GM21423 (cell line): ENCODE data around the gene SIKE1.
"Not testable (repeated sequence)": the region's sequence is repeated elsewhere in the genome, so short reads cannot be mapped to it uniquely, and the experiment has no call there.

Source experiments
- ATAC-seq: cut with Tn5 transposase; IDR thresholded peaks from one replicate; pipeline ENCODE4 v1.9.1; 2021; ENCODE audit warnings: mild to moderate bottlenecking, moderate library complexity; ENCODE audit not compliant: unreplicated experiment

SIKE1 gene

DNA sequence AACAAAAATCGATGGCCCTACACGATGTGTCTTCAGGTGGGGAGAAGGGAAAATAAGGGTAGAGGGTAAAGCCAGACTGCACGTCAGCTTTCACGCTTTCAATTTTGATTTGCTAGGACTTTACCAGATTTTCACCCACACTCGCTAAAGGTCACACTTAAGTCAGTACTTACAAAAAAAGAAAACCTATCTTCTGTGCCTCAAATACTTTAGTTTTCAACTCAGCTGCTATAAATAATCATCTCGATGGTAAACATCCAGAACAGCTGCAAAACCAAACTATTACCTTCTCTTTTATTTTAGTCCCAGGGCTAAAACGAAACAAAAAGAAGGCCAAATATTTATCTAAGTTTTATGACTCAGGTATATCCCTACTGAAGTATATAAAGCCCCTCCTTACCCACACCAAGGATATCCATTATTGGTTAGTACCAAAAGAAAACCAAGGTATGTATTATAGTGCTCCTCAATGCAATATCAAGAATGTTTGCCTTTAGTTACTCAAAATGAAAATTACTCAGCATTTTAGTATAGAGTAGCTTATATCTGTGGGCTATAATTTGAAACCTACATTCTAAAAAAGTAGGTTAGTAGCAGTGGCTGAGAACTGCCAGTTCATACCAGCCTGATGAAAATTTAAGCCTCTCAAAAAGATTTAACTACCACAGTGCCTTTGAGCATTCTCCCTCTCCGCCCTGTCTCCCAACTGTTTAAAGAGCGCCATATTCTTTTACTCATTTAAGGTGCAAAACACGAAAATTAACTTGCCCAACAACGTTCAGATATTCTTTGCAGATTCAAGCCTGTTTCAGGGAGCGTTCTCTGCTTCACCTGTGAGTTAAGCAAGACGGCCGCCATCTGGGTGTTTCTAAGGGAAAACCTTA, 24.2 kb downstream of the SIKE1 start:
- peak; percentile 30 for ATAC-seq

DNA sequence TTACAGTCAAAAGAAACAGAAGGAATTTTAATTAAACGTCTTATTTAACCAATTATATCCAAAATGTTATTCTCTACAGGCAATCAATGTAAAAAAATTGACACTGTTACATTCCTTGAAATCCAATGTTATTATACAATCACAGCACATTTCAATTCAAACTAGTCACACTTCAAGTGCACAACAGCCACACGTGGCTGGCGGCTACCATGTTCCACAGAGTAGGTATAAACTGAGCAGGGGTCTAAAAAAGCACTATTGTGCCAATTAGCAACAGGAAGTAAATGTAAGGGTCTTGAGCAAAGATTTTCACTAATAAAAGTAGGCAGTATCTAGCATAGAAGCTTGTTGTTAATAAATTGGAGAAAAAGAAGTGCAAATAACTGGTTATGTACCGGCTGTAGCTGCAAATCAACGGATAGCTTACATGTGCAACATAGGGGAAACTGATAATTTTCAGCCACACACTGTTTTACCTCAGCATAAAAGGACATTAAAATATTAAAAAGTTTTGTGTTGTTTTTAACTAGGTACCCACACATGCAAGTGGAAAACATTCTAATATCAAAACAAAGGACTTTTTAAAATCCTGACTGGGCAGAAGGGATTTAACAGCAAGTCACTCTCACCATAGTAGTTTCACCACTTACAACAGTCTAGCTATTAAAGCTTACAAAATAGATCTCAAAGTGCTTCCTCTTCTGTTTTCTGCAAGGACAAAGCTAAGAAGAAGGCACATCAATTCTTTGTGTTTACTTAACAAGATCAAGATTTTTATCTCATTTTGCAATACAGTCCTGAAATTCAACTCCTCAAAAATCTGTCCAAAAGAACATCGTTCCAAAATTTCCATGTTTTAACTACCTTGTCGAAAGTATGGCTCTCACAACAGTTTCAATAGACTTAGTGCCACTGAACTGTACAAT, 25.2 kb downstream of the SIKE1 start:
- no peak for ATAC-seq

DNA sequence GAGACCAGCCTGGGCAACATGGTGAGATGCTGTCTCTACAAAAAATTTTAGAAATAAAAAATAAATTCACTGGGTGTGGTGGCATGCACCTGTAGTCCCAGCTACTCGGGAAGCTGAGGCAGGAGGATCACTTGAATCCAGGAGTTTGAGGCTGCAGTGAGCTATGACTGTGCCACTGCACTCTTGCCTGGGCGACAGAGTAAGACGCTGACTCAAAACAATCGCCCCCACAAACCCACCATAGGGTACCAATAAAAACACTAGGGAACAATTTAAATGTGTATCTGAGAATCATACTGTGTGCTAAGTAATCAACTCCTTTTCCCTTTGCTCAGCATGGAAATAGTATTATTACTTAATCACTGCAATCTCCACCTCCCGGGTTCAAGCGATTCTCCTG, 26.8 kb downstream of the SIKE1 start:
- not testable (repeated sequence) for ATAC-seq

DNA sequence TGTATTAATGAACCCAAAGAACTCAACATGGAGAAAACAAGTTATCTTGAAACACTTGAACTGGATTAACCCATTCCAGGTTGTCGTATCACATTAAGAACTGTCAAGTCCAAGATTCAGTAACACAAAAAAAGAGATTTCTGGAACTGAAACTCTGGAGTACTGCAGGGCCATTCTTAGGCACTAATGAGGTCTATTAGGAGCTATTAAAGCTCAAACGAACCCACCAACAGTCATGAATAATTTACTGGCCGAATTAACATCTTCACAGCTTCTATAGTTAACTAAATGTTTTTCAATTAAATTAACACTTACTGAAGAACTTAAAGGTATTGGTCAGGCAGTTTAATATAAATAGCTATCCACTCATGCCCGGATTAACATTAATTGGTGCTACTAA, 27.3 kb downstream of the SIKE1 start:
- ATAC-seq: no peak

DNA sequence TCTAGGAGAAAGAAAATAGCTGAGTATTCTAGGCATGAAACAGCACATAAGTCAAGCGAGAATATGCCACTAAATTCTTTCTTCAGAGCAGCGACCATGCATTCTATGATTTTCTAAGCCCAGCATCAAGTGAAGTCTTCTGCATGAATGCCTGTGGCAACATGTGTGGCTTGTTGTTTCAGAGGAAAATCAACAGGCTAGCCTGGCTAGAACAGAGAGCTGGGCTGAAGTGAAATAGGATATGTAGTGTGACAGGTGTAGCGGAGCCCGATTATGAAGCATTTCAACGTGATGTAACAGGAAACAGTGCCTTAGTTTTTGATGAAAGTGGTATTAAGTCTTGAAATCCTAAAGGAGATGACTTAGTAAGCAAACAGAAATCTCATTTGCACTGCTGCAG, 29.7 kb downstream of the SIKE1 start:
- ATAC-seq: no peak

DNA sequence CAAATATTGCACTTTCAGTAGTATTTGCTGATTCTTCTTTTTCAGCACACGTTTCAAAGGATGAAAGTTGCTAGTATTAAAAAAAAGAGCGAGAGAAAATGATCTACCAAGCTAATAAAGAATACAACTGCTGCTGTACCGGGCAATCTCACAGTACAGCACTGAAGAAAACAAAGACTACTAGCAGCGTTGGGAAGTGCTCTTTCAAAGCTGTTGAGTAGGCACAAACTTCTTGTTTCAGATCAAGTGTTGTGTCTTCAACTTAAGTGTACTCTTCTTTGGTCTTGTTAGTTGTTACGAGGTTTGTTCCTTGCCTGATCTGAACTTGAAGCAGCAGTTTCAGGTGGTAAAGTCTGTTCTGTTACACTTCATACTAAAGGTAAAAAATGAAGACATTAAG, 30.6 kb downstream of the SIKE1 start:
- no peak for ATAC-seq

DNA sequence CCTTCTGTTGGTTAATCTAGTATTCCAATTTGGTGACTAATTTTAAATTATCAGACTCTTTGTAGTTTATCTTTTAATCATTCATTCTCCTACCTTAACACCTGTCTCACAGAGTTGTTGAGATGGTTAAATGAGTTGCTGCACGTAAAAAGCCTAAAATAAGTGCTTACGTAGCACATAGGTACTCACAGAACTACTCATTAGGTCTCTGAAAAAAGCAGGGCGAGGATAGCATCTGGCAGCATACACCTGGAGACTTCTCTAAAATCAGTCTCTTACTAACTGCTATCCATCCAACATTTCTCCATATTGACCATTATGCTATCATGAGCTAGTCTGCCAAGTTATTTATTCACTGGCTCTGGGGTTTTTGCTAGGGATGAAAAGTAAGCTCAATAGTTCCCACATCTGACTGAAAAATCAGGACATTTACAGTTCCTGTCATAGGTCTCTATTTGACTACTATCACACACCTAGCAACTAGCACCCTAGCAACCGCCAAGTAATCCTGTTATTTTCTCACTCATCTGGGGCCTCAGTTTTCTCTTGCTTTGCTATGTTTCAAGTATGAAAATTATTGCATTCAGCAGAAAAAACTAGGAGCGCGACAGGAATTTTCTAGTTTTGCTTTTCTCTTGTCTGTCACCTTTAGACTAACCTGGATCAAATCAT, 33.9 kb downstream of the SIKE1 start:
- no peak for ATAC-seq

DNA sequence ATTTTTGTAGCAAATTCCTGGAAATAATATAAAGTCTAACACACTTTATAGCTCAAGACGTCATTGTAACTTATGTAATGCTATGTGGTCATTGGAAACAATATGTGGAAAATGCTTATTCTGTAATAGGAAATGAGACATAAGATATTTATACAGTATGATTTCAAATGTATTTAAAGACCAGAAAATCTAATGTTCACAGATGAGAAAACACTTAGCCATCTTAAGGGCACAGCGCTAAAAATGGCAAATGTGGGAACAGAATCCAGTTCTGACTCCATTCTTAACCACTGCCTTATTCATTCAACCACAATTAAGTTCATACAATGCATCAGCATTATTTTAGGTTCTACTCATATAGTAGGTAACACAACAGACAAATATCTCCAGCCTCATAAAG, 35.2 kb downstream of the SIKE1 start:
- ATAC-seq: no peak

DNA sequence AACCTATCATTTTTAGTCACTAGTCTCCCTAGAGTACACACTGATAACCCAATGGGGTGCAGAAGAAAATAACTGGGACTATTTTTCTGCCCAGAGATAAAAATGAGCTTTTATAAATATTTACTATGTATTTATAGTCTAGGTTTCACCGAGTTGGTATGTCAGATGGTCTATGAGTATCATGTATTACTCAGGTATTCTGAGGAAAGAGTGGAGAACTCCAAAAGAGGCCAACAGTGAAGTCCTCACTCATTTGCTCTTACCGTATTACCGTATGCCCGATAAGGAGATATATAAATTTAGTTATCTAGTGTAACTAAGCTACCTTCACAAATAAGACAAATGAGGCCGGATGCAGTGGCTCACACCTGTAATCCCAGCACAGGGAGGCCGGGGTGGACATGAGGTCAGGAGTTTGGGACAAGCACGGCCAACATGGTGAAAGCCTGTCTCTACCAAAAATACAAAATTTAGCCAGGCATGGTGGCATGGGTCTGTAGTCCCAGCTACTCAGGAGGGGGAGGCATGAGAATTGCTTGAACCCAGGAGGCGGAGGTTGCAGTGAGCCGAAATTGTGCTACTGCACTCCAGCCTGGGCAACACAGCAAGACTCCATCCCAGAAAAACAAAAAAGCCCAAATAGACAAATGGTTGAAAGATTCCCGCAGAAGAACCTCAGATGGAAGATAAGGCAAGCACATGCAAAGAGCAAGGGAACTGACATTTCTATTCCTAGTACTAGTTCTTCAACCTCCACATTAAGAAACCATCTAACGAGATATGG, 38.3 kb downstream of the SIKE1 start:
- no peak for ATAC-seq

DNA sequence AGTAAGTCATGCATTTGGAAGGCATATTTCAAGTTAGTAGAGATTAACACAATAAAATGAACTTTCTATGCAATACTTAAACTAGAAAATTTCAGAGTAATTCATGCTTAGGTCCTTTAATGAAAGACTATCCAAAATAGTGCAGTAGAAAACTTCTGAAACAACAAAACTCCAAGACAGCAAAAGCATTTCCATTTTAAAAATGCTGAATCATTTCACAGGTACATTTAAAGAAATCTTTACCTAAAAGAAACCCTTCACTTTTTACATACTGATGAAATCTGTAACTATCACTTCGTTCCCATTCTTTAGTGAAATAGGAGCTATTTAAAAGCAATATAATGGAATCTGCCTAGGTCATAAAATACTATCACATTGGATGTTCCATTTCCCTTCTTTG, 40.2 kb downstream of the SIKE1 start:
- no peak for ATAC-seq

DNA sequence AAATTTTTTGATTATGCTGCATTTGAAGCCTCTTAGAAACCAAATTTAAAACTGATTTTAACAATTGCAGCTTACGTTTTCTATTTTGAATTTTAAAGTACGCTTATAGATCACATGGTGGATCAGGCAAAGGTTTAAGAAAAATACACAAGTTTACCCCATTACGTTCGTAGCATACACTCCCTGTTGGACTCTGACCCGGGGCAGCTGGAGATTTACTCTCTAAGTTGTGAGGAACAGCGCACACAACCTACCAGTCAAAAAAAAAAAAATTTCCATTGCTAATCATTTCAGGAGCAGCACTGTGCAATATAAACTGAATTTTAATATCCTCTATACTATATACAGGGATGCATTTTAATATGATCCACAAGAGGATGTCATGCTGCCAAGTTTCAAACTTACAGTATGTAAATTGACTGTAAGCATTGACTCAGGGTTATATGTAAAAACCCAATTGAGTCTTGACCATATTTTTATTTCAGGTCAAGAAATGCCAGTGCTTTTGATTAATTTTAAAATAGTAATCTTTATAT, 43.1 kb downstream of the SIKE1 start:
- ATAC-seq: no peak

DNA sequence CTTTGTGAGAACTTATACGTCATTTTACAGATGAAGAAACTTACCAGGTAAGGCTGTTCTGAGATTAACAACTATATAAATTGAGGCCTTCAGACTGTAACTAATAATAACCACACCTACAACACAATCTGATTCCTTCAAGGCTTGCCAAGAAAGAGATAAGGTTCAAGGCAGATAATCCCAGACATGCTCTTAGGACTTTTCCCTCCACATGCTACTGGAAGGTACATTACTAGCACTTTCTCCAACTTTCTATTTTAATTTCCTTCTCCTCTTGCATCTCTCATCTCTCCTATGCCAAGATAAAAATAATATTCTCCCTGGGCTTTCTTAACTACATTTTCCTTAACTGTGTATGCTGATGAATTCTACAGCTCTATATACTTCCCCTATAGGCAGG, 45.0 kb downstream of the SIKE1 start:
- no peak for ATAC-seq

DNA sequence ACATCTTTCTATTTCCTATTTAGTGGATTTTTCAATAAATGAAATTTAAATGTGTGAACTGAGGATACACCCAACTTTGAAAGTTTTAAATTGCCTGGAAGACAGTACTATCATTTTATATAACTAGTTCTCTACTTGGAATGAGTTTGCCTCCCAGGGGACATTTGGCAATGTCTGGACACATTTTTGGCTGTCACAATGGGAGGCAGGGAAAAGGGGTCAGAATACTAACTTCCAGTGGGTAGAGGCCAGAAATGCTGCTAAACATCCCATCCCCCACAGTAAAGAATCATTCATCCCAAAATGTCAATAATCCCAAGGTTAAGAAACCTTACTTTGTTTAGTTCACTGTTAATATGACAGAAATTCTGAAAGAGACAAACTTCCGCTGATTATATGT, 50.7 kb downstream of the SIKE1 start:
- no peak for ATAC-seq

DNA sequence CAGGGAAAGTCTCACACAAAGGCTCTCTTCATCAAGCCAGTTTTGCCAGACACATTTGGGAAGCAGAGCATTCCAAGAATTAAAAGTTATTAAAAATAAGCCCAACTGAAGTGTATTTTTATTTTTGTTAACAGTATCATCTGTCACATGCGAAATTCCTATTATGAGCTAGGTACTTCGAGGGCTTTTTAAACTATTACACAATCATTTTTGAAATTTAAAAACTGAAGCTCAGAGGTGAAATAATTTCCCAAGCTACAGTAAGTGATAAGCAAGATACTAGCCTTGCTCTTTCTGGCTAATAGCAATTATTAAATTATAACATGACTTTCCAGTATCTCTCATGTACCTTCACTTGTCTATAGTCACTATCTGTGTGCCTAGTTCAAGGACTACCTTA, 51.9 kb downstream of the SIKE1 start:
- ATAC-seq: no peak

DNA sequence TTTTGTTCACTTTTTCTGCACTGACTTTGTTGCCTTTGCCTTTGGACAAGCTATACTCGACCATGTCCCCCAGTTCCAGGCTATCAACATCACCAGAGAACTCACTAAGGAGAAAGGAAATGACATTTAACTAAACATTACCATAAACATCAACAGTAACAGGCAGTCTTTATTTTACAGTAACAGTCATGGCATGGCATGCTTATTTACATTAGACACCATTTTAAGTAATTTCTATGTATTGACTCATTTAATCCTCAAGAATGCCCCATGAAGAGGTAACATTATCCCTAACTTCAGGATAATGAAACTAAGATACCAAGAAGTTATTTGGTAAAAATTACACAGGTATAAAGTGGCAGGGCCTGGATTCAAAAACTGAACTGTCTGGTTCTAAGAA, 55.3 kb downstream of the SIKE1 start:
- no peak for ATAC-seq

DNA sequence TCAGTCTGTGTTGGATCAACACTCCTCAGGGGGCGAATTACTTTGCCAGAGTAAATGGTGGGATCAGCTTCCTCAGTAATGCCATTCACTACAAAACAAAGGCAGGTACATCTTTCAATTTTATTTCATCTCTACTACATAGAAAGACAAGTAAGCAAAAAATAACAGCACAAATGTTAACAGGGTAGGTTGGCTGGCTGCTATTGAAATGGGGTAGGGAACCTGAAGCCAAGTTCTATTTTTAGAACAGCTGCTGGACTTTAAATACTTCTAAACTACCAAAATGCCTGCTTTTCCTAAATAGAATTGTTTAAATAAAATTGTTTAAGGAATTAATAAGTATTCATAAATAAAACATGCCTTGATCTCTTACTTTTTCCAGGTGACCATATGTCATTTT, 56.6 kb downstream of the SIKE1 start:
- no peak for ATAC-seq

DNA sequence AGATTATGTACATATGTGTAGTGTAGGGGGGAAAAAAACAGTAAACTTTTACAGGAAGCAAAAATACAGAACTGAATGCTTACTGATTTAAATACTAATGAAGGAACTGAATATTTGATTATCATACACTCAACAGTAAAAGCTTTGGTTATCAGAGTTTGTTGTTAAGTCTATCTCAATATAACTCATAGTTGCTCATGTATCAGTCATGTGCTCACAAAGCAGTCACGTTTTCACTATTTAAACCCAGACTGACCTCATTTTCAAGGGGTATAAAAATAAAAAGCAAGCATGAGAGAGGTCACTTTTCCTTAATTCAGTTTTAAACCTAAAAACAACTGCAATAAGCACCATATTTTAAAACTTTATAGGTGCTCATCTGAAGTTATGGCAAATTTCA, 57.0 kb downstream of the SIKE1 start:
- no peak for ATAC-seq

DNA sequence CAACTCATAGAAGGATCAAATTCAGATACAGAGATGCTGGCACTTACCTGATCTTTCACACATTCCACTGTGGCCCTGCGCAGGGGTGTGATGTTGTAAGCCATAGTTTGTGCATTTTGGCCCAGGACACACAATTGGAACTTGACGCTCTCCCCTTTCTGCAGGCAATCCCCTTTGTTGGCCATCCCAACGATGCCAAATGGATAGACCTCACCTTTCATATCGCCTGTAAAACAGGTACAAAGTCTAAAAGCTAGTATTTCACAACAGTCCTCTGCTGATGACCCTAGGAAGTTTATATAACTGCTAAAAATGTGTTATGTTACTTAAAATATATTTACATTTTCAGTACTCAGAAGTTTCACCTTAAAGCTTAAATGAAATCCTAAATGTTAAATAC, 60.0 kb downstream of the SIKE1 start:
- ATAC-seq: no peak
